Right atrium auricular region (tissue), 2 donors: ENCODE measurements around the gene FBXO46. TPM values are rescaled to one million over a fixed set of nuclear protein-coding genes. Genes with fewer than 3 reads are reported as not detected.
A peak's percentile ranks its signal among the peaks of the same experiment; 100 is the strongest.

Source experiments
- DNase-seq: peaks from one replicate; pipeline ENCODE4 v3.0.0-alpha.2; 2019; ENCODE audit warnings: low spot score
- H3K27ac ChIP-seq, 2 donors: fragments of 200-600 bp; sonication (generic); 1 replicate in 1 of 2; 2 replicates in 1 of 2; pipeline ENCODE4 v1.5.1; 2016 to 2019
- H3K27me3 ChIP-seq, 2 donors: fragments of 200-600 bp; sonication (generic); one replicate each; pipeline versions ENCODE4 v1.5.1 to v1.6.0; 2017 to 2019
- H3K36me3 ChIP-seq: fragments of 200-600 bp; sonication (generic); one replicate; pipeline ENCODE4 v1.5.1; 2016
- H3K4me1 ChIP-seq, 2 donors: fragments of 200-600 bp; sonication (generic); one replicate each; pipeline versions ENCODE4 v1.5.1 to v1.6.0; 2017 to 2019
- H3K4me3 ChIP-seq, 2 donors: fragments of 200-600 bp; sonication (generic); 1 replicate in 1 of 2; 2 replicates in 1 of 2; pipeline ENCODE4 v1.5.1; 2017 to 2019; ENCODE audit warnings: mild to moderate bottlenecking in 1 of 2, moderate library complexity in 1 of 2
- H3K9me3 ChIP-seq, 2 donors: fragments of 200-600 bp; sonication (generic); one replicate each; pipeline ENCODE4 v1.5.1; 2019
- total RNA-seq, 2 donors: library from RNA; depleted of rRNA; stranded (reverse); fragments of >200 nt; gene quantifications; one replicate each; pipeline ENCODE4 v1.1.0, GENCODE V29; 2016
- TF ChIP-seq, protein P1 (sequence below), 2 donors: fragments of 200-600 bp; sonication (generic); IDR thresholded peaks; one replicate each; pipeline ENCODE4 v1.5.1; 2019; ENCODE audit warnings: antibody characterized with exemption in 2 of 2

The FBXO46 gene
- total RNA-seq, 2 donors from 2014 or later = 11.6 to 12.1 TPM

DNA sequence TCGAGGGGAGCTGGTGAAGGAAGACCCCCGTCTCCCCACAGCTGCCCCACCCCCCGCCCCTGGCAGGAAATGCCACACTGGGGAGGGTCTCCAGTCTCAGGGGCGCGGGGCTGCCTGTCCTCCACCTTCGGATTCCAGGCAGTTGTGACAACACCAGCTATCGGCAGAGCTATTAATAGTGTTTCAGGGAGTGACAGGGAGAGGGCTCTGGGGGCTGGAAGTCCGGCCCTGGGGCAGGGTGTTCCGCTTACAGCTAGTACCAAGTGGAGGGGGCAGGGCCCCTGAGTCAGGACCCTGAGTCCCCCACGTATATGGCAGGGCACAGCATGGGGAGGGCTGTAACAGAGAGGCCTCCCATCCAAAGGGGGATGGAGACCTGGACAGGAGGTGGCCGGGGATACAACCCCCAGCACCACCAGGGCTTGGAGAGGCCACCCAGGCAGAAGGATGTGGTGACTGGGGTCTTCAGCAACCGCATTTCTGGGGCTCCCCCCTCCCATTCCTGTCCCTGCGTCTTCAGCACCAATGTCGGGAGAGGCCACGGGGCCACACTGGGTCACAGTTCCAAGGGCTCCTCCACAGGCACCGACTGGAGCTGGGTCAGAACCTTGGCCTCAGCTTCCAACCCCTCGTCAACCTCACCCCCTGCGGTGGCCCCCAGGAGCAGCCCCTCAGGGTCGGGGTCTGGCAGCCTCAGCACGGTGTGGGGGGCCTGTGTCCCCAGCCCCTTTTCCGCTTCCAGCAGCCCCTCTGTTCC is 34.4 kb upstream of the FBXO46 start:
- Histone ChIP-seq H3K9me3 (no peaks in the 10 kb centered on the region), H3K4me1 (peaks cover 0 to 65% of the 10 kb centered on the region in 2 donors), H3K27ac (peak overlapping the region; percentile 93 to 96), H3K36me3 (no peaks in the 10 kb centered on the region), H3K4me3 (peak overlapping the region in 1 of 2 donors; percentile 11), H3K27me3 (no peaks in the 10 kb centered on the region)
- TF ChIP-seq, protein P1, sequence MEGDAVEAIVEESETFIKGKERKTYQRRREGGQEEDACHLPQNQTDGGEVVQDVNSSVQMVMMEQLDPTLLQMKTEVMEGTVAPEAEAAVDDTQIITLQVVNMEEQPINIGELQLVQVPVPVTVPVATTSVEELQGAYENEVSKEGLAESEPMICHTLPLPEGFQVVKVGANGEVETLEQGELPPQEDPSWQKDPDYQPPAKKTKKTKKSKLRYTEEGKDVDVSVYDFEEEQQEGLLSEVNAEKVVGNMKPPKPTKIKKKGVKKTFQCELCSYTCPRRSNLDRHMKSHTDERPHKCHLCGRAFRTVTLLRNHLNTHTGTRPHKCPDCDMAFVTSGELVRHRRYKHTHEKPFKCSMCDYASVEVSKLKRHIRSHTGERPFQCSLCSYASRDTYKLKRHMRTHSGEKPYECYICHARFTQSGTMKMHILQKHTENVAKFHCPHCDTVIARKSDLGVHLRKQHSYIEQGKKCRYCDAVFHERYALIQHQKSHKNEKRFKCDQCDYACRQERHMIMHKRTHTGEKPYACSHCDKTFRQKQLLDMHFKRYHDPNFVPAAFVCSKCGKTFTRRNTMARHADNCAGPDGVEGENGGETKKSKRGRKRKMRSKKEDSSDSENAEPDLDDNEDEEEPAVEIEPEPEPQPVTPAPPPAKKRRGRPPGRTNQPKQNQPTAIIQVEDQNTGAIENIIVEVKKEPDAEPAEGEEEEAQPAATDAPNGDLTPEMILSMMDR (IDR thresholded peaks at IDR 0.05) = no peak
- DNase-seq = no peak

DNA sequence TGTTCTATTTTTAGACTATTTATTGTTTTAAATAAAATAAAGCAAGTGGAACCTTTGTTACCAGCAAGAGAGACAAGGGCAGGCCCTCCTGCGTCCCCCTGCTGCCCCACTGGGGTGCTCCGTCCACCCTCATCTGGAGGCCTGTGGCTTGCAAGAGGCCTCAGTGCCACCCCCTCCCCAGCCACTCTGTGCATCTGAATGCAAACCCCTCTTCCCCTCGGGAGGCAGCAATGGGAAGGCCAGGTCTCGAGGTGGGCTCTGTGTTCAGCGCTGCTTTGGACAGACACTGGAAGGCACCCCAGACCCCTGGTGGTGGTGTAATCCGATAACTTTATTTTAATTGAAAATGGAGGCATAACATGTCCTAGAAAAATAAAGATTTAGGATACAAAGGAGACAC is 33.8 kb upstream of the FBXO46 start:
- no peaks in the 10 kb centered on the region for H3K9me3 ChIP-seq
- no peak for DNase-seq
- no peaks in the 10 kb centered on the region for H3K36me3 ChIP-seq
- H3K4me1 ChIP-seq = peaks cover 0 to 59% of the 10 kb centered on the region in 2 donors
- no peak overlapping the region for H3K4me3 ChIP-seq
- TF ChIP-seq, protein P1 (IDR thresholded peaks at IDR 0.05) = no peak
- peak overlapping the region; percentile 93 to 96 for H3K27ac ChIP-seq
- H3K27me3 ChIP-seq = no peaks in the 10 kb centered on the region

DNA sequence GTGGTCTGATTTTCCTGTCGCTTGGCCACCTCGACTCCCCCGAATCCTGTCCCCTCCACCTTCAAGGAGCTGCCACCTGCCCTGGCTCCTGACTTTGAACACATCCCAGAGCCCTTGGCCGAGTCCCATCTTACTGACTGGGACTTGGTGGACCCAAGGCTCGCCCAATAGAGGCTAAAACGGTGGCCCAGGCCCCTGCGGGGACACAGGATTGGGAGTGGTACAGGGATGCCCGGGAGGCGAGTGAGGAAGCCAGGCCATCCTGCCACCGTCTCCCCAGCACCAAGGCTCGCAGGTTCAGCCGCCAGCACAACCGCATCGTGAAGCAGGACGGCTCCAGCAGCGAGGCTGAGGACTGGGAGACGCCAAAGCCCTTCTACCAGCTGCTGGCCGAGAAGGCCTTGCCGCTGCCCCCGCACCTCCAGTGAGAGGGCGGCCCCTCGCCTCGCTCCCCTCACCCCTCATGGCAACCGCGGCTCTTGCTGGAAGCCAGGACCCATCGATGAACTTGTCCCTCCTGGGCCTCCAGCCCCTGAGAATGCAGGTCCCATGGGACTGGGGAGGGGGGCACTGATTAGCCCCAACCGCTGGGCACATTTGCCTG is 33.1 kb upstream of the FBXO46 start:
- H3K4me1 ChIP-seq = peaks cover 0 to 58% of the 10 kb centered on the region in 2 donors
- TF ChIP-seq, protein P1 (IDR thresholded peaks at IDR 0.05) = no peak

DNA sequence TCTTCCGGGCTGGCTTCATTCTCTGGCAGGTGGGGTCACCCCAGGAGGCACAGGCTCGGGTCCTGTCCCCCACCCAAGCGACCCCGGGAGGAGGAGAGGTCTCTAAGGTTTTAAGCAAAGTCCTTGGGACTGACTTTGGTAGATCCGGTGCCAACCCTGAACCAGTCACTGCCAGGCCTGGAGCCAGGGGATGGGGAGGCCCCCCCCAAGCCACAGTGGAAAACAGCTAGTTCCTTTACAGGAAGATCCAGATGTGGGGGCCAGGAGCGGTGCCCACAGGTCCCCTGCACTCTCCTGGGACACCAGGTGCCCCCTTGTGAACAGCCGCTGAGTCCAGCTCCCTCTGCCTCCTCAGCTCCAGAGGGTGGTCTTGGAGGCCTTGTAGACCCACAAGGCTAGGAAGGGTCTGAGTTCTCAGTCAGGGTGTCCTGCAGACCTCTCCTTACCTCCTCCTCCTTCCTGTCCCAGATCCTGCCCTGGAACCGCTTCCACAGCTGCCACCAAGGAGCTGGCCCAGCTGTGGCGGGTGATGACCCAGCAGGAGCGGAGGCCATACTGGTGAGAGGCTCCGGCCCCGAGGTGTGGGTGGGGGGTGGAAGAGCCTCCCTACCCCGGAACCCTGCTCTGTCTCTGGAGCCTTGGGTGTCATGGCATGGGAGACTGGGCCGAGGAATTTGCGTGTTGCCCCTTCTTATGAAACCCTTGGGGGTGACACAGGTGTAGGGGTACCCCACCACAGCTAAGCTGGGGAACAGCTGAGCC is 32.4 kb upstream of the FBXO46 start:
- peak overlapping the region; percentile 93 to 96 for H3K27ac ChIP-seq
- H3K4me1 ChIP-seq = peaks cover 0 to 58% of the 10 kb centered on the region in 2 donors
- TF ChIP-seq, protein P1 (IDR thresholded peaks at IDR 0.05) = no peak
- no peaks in the 10 kb centered on the region for H3K27me3 ChIP-seq
- H3K9me3 ChIP-seq = no peaks in the 10 kb centered on the region
- no peaks in the 10 kb centered on the region for H3K36me3 ChIP-seq
- no peak for DNase-seq
- no peak overlapping the region for H3K4me3 ChIP-seq

More for the DNA sequence above, 33.1 kb upstream of the FBXO46 start:
- no peak overlapping the region for H3K4me3 ChIP-seq
- H3K9me3 ChIP-seq = no peaks in the 10 kb centered on the region
- H3K27ac ChIP-seq = peak overlapping the region; percentile 93 to 96
- no peaks in the 10 kb centered on the region for H3K36me3 ChIP-seq
- DNase-seq = no peak
- no peaks in the 10 kb centered on the region for H3K27me3 ChIP-seq

DNA sequence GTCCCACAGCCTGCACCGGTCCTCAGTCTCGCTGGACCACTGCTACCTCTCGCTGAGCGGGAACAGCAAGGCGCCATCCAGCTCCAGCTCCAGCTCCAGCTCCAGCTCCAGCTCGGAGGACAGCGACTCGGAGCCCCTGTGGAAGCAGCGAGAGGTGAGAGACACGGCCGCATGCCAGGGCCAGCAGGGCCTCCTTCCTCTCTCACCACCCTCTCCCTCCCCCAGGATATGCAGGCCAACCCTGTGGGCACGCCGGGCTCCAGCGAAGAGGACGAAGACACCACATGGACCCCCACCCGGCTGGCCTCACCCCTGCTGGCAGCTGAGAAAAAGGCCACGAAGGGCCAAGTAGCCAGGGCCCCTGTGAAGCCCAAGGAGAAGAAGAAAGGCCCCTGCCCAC is 31.0 kb upstream of the FBXO46 start:
- peaks cover 0 to 47% of the 10 kb centered on the region in 2 donors for H3K4me1 ChIP-seq
- H3K9me3 ChIP-seq = no peaks in the 10 kb centered on the region
- no peaks in the 10 kb centered on the region for H3K27me3 ChIP-seq
- H3K36me3 ChIP-seq = no peaks in the 10 kb centered on the region
- H3K27ac ChIP-seq = peak overlapping the region in 1 of 2 donors; percentile 30
- DNase-seq = no peak
- H3K4me3 ChIP-seq = no peak overlapping the region
- TF ChIP-seq, protein P1 (IDR thresholded peaks at IDR 0.05) = no peak
